Activated CD8-positive, alpha-beta memory T cell treated with anti-CD3 and anti-CD28 coated beads for 1 hour (primary cell): Measurements from ENCODE around the gene METTL9.
"Not testable (repeated sequence)": the region's sequence is repeated elsewhere in the genome, so short reads cannot be mapped to it uniquely, and the experiment has no call there.

Source experiments
- DNase-seq, 2 donors: peaks; one replicate each; pipeline ENCODE4 v3.0.0-alpha.2; 2020; ENCODE audit warnings: low read depth in 1 of 2; ENCODE audit errors: extremely low read depth in 1 of 2

Gene METTL9

DNA sequence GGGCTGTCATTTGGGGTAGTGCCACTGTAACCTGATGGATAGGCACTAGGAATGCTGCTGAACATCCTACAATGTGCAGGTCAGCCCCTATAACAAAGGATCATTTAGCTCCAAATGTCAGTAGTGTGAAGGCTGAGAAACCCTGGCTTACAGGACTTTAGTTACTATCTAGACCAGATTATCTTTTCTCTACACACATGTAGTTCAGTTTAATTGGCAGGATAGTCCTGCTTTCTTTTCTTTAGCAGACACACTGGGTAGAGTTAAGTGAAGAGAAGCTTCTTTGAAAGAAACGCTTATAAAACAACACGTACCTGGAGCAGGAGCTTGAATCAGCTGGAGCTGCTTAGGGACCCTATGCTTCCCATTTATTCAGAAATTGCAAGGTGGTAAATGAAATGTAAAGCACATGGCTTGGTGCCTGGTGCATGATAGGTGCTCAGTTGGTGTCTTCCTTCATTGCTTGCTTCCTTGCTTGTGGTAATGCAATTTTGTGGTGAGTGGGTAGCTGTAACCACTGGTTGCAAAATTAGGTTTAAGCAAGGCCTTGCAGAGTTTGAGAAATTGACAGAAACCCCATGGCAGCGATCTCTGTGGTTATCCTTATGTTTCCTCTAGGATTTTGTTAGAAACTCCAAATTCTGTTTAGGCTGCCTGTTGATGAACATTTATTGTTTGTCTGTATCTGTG is 9.4 kb downstream of the METTL9 start:
- no peak for DNase-seq

DNA sequence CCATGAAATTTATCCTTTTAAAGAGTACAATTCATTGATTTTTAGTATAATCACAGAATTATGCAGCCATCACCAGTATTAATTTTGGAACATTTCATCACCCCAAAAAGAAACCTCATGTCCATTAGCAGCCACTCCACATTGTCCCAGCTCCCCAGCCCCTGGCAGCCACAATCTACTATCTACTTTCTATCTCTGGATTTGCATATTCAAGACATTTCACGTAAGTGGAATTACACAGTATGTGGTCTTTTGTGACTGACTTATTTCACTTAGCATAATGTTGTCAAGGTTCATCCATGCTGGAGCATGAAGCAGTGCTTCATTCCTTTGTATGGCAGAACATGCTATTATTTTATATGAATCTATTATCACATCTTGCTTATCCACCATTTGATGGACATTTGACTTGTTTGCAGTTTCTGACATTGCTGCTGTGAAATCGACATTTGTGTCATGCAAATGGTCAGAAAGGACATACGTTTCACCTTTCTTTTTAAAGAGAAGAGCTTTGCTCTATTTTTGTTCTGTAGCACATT is 10.7 kb downstream of the METTL9 start:
- DNase-seq: no peak

DNA sequence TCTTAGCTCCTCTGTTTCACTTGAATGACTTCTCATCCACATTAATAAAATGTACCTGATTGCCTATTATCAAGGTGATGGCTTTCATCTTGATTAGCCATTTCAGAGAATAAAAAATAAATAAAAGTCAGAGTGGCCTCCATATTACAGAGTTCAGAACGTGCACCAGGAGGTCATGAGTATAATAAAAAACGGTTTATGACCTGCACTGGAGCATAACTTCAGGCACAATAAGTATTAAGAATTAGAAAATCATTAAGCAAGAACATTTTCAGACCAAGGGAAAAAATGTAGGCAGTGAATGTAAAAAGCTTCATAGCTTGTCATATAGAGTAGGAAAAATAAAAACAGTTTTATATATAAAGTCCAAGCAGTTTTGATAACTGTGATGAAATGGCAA is 11.4 kb downstream of the METTL9 start:
- no peak for DNase-seq

DNA sequence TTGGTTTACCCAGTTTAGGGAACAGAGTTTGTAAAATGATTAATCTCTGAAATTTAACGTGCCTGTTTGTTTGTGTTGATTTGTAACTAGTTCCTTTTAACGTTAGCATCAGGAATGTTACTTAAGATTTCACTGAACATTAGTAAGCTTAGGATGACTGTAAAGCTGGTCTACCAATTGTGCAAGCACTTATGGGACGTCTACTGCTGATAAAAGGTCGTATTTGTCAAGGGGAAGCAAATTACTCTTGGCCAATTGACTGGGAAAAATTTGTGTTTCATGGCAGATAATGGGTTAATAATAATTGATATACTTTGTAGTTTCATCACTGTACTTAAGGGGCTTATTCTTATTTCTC is 11.8 kb downstream of the METTL9 start:
- DNase-seq: no peak

DNA sequence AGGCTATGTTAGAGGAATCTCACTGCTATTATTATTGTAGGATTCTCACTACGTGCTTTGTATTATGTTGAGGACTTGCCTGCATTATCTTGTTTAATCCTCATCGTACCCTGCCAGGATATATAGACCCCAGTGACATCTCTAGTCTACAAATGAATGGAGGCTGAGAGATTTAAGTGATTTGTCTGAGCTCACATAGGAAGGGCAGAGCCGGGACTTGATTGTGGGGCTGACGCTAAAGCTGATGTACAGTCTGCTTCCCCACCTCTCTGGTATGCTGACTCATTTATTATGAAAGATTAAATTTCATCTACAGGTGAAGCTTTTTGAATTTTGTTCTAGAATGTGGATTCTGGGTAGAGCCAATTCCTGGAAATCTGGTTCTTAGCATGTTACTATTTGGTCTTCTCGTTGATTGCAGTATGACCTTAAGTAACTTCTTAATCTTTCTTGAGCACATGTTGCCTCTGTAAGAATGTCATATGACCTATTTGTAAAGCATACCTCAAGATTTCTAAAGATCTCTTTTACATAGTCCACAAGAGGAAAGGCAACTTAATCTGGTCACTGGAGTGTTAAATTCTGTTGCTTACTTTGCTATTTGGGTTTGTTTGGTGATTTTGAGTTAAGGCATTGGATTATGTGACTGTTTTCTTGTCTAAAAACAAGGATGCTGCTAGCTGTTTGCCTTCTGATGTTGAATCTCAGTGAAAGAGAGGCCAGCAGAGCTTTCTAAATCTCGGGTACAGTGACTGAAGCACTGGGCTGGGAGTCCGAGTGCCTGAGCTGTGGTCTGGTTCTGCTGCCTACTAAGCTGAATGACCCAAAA is 12.4 kb downstream of the METTL9 start:
- DNase-seq: no peak

DNA sequence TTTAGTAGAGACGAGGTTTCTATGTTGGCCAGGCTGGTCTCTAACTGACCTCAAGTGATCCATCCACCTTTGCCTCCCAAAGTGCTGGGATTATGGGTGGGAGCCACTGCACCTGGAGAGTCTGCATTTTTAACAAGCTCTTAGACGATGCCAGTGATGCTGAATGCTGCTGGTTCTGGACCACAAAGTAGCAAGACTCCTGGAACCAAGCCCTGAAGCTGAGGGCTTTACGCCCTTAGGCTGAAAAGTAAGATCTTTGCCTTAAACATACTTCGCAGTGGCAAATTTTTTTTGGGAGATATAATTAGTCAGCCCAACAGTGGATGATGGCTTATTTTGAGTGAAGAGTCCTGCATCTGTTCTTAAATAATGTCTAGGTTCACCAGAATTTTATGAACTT is 14.0 kb downstream of the METTL9 start:
- no peak for DNase-seq

DNA sequence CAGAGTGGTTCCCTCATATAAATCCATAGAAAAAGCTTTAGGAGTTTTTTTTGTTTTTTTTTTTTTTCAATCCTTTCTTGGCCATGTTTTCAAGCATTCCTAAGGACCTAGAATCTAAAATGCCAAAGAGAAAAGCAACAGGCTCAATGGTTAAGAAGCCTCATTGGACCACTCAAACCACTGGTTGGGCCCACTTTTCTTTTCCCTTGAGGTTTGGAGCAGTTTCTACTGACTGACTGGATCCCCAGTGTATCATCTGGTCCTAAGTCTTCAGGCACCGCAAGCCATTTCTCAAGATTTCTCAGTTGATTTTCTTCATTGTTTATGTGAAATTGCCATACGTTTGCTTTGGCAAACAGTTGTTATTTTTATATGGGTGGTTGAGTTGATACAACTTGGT is 14.4 kb downstream of the METTL9 start:
- no peak for DNase-seq

DNA sequence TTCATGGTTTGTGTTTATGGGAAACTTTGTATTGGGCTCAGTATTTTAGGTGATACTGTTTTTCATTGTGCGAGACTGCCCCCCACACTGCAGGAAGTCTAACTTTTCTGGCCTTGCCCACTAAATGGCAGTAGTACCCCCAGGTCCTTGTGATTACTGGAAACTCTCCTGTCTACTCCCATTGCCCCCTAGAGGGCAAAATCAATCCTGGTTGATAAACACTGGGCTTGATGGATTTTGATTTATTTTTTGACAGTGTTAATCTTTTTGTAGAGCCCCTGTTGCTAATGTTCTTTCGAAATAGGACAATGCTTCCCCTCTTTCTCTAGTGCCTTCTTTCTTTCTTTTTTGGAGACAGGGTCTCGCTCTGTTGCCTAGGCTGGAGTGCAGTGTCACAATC is 15.5 kb downstream of the METTL9 start:
- no peak for DNase-seq

DNA sequence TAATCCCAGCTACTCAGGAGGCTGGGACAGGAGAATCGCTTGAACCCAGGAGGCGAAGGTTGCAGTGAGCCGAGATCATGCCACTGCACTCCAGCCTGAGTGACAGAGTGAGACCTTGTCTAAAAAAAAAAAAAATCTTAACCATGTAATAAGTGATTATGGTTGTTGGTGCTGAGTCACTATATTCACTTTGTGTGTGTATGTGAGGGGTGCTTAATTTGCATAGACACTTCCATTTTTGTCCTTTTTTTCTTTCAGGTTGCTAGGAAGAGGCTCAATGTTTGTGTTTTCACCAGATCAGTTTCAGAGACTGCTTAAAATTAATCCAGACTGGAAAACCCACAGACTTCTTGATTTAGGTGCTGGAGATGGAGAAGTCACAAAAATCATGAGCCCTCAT is 18.2 kb downstream of the METTL9 start:
- no peak for DNase-seq

DNA sequence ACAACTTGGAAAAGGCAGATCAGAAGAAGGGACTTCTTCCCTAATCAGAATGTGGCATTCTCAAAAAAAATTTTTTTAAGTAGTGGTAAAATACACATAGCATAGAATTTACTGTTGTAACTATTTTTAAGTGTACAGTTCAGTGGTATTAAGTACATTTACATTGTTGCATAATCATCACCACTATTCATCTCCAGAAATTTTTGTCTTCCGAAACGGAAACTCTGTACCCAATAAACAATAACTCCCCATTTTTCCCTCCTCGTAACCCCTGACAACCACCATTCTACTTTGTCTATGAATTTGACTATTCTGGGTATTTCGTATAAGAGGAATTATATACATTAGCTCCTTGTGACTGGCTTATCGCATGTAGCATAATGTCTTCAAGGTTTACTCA is 18.9 kb downstream of the METTL9 start:
- DNase-seq: no peak

DNA sequence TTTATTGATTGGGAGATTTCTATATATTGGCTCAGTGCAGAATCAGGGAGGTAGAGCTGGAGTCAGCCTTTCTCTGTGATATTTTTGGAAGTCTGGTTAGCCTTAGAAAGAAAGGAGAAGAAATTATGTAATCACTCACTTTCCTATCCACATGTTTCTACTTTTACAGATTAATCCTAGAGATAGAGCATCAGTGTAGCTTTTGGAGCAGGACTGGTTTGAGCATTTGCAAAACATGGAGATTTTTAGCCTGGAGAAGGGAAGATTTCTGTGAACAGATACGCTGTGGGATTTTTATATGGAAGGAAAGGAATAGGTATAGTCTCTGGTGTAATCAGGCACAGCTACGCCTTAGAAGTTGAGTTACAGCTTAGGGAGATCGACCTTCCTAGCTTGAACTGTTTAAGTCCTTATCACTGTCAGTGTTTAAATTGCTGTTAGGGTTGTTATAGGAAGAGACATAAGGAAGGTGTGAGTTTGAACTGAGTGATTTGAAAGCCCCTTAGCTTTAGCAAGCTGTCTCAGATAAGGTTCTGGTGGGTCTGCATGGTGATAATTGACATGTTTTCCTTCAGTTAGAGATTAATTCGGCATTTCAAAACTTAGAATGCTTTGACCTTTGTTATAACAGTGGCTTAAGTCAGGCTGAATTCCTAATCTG is 20.5 kb downstream of the METTL9 start:
- DNase-seq: no peak

DNA sequence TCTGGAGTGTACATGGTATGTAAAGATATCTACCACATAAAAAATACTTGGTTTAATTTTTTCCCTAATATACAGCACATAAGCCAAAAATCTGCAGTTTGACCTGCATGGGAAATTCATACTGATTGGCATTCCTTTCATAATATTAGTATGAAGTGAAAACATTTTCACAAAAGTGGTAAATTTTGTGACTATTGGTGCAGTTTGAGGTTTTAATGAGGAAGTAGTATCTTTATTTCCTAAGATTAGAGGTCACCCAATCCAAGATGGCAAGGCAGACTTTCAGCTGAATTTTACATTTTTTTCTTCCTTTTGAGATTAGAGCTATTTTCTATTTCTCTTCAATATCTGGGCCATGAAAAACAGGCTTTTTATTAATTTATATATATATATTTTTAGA is 21.2 kb downstream of the METTL9 start:
- DNase-seq: no peak

DNA sequence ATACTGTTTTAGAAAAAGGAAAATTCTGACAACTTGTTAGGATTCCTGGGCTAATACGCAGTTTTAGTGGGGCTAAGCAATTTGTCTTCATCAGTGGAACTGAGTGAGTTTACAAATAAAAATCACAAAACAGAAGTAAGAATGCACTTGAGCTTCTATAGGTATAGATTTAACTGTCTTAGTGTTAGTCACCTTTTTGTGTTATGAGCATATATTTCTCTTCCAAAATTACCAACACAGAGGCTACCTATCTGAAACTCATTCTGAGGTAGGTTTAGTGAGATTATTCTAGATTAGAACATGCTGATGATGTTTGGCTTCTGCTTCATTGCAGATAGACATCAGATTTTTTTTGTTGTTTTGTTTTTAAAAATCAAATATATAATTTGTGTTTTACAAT is 23.2 kb downstream of the METTL9 start:
- DNase-seq: no peak

DNA sequence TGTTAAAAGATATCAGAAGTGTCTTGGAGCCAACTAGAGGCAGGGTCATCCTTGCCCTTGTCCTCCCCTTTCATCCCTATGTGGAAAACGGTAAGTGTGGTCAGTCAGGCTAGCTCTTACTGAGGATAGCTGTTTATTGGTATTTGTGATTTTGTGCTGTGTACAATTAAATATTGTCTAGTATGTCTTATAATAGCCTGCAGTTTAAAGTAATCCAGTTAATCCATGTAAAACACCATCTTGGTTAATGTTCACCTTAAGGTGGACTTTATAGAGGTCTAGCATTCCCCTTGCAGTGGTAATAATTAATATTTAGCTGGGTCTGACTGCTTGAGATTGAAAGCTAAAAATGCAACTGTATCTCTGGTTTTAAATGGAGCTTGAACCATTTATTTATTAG is 25.6 kb downstream of the METTL9 start:
- DNase-seq: no peak

DNA sequence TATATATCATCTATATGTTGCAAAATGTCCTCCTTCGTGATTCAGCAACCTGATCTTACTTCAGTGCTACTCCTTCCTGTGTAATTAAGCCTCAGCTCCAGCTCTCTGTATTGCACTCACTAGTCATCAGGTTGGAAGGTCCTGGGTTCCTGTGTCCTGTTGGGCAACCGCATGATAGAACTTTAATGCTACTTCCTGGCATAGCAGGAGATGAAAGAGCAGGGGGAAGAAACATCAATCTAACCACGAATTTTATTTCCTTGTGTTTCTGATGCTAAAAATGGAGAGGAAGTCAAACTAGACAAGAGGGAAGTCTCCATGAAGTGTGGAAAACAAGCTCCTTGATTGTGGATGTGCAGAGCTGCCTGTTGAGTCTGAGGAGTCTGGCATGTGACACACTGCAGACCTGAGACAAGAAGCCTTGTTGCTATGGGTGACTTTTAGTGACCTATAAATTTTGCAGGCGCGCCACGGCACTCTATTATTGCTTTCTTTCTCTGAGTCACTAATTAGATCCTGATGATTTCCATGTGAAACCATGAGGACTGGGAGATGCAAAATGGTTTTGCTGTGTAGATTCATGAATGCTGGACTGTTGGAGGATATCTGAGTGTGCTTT is 27.4 kb downstream of the METTL9 start:
- no peak for DNase-seq

DNA sequence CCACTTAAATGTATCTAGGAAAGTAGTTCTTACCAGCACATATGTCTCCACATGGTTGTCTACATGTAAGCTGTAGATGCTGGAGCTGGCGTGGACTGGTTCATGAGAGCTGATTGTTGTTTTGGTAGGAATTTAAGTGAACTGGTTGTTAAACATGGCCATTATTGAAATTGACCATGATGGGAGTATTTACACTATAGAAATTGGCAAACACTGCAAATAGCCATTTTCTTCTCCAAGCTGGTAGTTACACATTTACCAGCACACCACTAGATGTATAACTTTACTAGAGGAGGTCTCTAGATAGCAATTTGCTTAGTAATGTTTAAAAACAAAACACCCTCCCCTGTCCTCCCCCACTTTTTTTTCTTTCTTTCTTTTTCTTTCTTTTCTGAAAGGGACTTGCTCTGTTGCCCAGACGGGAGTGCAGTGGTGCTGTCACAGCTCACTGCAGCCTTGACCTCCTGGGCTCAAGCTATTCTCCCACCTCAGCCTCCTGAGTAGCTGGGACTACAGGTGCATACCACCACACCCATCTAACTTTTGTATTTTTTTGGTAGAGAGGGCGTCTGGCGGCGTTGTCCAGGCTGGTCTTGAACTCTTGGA is 28.8 kb downstream of the METTL9 start:
- DNase-seq: no peak

DNA sequence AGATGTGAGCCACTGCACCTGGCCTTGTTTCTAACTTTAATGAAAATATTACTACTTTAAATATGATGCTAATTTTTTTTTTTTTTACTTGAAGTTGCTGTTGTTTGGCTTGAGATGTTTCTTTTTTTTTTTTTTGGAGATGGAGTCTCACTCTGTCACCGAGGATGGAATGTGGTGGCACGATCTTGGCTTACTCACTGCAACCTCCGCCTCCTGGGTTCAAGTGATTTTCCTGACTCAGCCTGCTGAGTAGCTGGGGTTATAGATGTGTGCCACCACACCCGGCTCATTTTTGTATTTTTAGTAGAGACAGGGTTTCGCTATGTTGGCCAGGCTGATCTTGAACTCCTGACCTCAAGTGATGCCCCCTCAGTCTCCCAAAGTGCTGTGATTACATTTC is 29.4 kb downstream of the METTL9 start:
- no peak for DNase-seq

DNA sequence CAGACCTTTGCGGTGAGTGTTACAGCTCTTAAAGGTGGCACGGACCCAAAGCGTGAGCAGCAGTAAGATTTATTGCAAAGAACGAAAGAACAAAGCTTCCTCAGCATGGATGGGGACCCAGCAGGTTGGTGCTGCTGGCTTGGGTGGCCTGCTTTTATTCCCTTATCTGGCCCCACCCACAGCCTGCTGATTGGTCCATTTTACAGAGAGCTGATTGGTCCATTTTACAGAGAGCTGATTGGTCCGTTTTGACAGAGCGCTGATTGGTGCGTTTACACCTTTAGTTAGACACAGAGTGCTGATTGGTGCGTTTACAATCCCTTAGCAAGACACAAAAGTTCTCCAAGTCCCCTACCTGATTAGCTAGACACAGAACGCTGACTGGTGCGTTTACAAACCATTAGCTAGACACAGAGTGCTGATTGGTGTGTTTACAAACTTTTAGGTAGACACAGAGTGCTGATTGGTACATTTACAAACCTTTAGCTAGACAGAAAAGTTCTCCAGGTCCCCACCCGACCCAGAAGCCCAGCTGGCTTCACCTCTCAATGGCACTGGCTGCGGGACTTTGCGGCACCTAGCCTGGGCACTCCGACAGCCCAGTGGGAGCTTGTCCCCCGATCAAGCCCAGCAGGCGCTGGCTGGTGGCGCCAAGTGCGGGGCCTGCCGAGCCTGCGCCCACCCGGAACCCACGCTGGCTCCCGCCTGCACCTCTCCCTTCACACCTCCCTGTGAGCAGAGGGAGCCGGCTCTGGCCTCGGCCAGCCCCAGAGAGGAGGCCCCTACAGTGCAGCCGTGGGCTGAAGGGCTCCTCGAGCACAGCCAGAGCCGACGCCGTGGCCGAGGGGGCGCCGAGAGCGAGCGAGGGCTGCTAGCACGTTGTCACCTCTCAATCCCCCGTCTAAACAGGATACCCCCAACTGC is 30.5 kb downstream of the METTL9 start:
- not testable (repeated sequence) for DNase-seq

DNA sequence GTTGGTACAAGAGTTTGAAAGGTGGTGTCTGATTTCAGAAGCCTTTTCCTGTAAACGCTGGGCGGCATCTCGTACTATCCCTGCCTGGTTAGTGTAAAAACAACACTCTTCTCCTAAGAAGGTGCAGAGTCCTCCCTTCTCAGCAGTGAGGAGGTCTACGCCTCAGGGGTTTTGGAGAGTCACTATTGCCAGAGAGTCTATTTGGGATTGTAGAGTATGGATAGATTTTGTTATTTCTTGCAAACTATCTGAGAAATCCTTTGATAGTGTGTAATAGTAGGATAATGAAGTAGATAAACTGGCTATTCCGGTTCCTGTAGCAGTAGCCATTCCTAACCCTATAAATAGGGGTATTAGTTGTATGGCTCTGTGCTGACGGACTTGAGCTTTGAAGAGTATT is 31.5 kb downstream of the METTL9 start:
- DNase-seq: not testable (repeated sequence)

DNA sequence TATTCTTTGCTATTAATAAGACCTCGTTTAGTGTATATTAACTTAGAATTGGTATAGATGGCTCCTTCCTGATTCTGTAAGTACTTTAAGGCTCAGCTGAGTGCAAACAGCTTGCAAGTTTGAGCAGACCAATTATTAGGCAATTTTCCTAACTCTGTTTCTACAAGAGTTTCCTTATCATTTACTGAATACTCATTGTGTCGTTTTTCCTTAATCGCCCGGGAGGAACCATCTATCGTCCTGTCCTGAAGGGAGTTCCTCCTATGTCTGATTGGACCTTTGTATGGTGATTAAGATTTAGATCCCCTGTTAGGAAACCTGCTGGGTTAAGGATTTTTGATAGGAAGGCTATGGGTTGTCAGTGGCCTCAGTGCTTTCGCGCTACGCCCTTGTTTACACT is 32.0 kb downstream of the METTL9 start:
- not testable (repeated sequence) for DNase-seq
